Activated CD4-positive, alpha-beta T cell treated with anti-CD3 and anti-CD28 coated beads, Interleukin-2, amount 10 ng/mL, durations not matched to agents 24 days and 14 days (primary cell): ENCODE results near the gene CCR2. TPM values are rescaled to one million over a fixed set of nuclear protein-coding genes. Genes with fewer than 3 reads are reported as not detected.

Experiments
- DNase-seq: peaks from one replicate; pipeline ENCODE4 v3.0.0; 2022
- H3K27ac Mint-ChIP-seq: one replicate; pipeline ENCODE4 v1.8.0; 2022; ENCODE audit warnings: mild to moderate bottlenecking, mixed read lengths
- H3K27me3 Mint-ChIP-seq: one replicate; pipeline ENCODE4 v1.8.0; 2022; ENCODE audit warnings: mixed read lengths
- H3K36me3 Mint-ChIP-seq: one replicate; pipeline ENCODE4 v1.8.0; 2022; ENCODE audit warnings: low read depth, mild to moderate bottlenecking, mixed read lengths
- H3K4me1 Mint-ChIP-seq: one replicate; pipeline ENCODE4 v1.8.0; 2021; ENCODE audit warnings: mixed read lengths
- H3K4me3 Mint-ChIP-seq: one replicate; pipeline ENCODE4 v1.8.0; 2022; ENCODE audit warnings: mild to moderate bottlenecking, moderate library complexity, mixed read lengths
- H3K9me3 Mint-ChIP-seq: one replicate; pipeline ENCODE4 v1.8.0; 2021; ENCODE audit warnings: mixed read lengths
- intact Hi-C: fragments of 100-400 bp; cut with micrococcal nuclease; formaldehyde crosslinking; loops from one replicate; pipeline ENCODE4 v1.15.1; 2023
- total RNA-seq: library from RNA; stranded (reverse); gene quantifications from 2 replicates; pipeline ENCODE4 v1.2.3, GENCODE V29; 2022

The CCR2 gene
- total RNA-seq, 1 donor from 2014 or later = 6.1 TPM

DNA sequence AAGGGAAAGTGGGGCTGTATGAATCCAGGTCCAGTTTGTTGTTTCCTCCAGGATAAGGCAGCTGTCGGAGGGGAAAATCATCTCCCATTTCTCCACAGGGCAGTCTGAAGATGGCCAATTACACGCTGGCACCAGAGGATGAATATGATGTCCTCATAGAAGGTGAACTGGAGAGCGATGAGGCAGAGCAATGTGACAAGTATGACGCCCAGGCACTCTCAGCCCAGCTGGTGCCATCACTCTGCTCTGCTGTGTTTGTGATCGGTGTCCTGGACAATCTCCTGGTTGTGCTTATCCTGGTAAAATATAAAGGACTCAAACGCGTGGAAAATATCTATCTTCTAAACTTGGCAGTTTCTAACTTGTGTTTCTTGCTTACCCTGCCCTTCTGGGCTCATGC is 54.1 kb downstream of the CCR2 start:
- H3K36me3 Mint-ChIP-seq = peaks cover 12% of the 10 kb centered on the region
- peaks cover 29% of the 10 kb centered on the region for H3K4me1 Mint-ChIP-seq
- no peaks in the 10 kb centered on the region for H3K9me3 Mint-ChIP-seq
- peaks cover 13% of the 10 kb centered on the region for H3K27me3 Mint-ChIP-seq
- peak overlapping the region; percentile 84 for H3K4me3 Mint-ChIP-seq
- DNase-seq = no peak
- intact Hi-C loops = no loop called here
- peak overlapping the region; percentile 20 for H3K27ac Mint-ChIP-seq

GRCh38 chr3:46408853-46409252 is 54.9 kb downstream of the CCR2 start:
- Mint-ChIP-seq H3K27me3 (peaks cover 7% of the 10 kb centered on the region), H3K27ac (no peak overlapping the region), H3K36me3 (peaks cover 12% of the 10 kb centered on the region), H3K9me3 (no peaks in the 10 kb centered on the region), H3K4me1 (peaks cover 29% of the 10 kb centered on the region), H3K4me3 (peak overlapping the region; percentile 2)
- intact Hi-C loops = no loop called here
- DNase-seq = no peak

DNA sequence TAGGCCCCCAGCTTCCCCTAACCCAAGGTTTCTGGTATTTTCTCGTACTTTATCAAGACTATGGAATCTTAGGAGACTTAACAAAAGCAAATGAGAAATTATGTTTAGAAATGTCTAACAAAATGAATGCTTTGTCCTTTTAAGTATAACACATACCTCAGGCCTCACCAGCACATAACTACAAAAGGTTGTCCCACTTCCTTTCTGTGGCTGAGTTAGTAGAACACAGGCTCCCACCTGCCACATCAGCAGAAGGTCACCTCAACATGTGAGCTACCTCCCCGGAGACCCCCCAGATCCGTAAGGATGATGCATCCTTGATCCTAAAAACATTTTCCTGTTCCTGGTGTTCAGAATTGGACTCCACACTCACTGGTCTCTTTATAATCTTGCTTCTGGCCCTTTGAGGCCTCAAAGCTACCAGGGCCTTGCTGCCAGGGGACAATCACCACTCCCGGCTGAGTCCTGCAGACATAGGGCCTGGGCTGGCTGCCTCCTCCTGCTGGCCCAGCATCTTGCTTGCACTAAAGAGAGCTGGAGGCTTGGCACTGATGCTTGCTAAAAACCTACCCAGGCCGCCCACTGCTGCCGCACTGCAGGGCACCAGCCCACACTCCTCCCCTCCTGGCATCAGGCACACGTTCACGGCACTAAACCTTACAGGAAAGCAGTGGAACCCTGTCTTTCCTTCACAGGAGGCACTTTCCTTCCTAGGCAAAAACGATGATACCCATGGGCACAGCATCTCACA is 56.0 kb downstream of the CCR2 start:
- Mint-ChIP-seq H3K4me1 (peaks cover 29% of the 10 kb centered on the region), H3K9me3 (no peaks in the 10 kb centered on the region), H3K4me3 (no peak overlapping the region), H3K36me3 (peaks cover 12% of the 10 kb centered on the region), H3K27ac (peak overlapping the region; percentile 34), H3K27me3 (peaks cover 2% of the 10 kb centered on the region)
- intact Hi-C loops = no loop called here
- DNase-seq = no peak

Other genes starting within 250 kb of the CCR2 start
- 5.9 and 6.7 TPM in 2 replicates for gene CCR1, start 145.8 kb upstream of the CCR2 start, total RNA-seq
- gene CCR3, start 111.7 kb upstream of the CCR2 start, total RNA-seq = not detected in 2 replicates
- 1.7 and 2.3 TPM in 2 replicates for gene CCR5, start 16.8 kb downstream of the CCR2 start, total RNA-seq
- gene CCRL2, start 53.1 kb downstream of the CCR2 start, total RNA-seq = 1.7 and 1.9 TPM in 2 replicates
- gene LTF, start 110.8 kb downstream of the CCR2 start, total RNA-seq = not detected in 2 replicates
- not detected in 2 replicates for gene RTP3, start 143.9 kb downstream of the CCR2 start, total RNA-seq
- gene LRRC2, start 212.2 kb downstream of the CCR2 start, total RNA-seq = not detected in 2 replicates